Measurements from ENCODE around the gene CEND1. TPM values are rescaled to one million over a fixed set of nuclear protein-coding genes. Genes with fewer than 3 reads are reported as not detected.

The CEND1 gene
- total RNA-seq, 1 experiment from 2014 or later = 0.81 TPM

DNA sequence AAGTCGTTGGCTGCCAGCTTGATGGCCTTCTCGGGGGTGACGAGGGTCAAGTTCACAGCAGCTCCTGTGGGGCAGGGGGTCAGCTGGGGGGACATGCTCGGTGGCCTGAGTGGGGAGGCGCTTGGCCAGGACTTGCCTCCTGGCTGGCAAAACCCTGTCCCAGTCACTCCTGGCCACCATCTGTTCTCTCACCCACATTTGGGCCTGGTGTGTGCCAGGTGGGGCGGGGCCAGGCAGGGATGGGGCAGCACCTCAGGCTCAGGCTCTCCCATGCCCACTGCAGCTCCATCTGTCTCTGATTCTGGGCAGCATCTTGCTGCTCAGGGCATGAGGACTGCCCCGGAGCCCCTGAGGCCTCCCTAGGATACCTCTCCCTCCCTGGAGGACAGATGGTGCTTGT, 3.7 kb upstream of the CEND1 start:
- no peak overlapping the region for H3K27ac Mint-ChIP-seq
- Histone ChIP-seq H3K4me1 (ENCODE audit: insufficient read depth, low read length) (no peaks in the 10 kb centered on the region; the same call in 1 of the 2 replicates), H3K27ac (ENCODE audit: insufficient read length, low read depth, low read length) (no peak overlapping the region)

More for the DNA sequence above, 3.7 kb upstream of the CEND1 start:
- Mint-ChIP-seq H3K27me3 (ENCODE audit: low read depth) (no peaks in the 10 kb centered on the region), H3K4me3 (no peak overlapping the region), H3K36me3 (ENCODE audit: insufficient read depth in 1 of 3, low read depth in 3 of 3) (peaks cover 0 to 16% (median 3%) of the 10 kb centered on the region in 3 experiments; a peak in 2 of 7 replicates), H3K4me1 (peaks cover 16 to 36% of the 10 kb centered on the region in 2 experiments), H3K9me3 (no peaks in the 10 kb centered on the region)
- no peak overlapping the region for H2BK12ac ChIP-seq (ENCODE audit: insufficient read length, low read depth, low read length)
- H3K4ac ChIP-seq (ENCODE audit: low read depth, low read length) = no peak overlapping the region
- H3K4me2 ChIP-seq (ENCODE audit: insufficient read depth, insufficient read length, low read length) = no peak overlapping the region
- H2AK5ac ChIP-seq (ENCODE audit: insufficient read length, low read length) = no peak overlapping the region
- no CpG with 5 or more reads among the region's 7 CpGs for WGBS (ENCODE audit: extremely low coverage, insufficient read length, low lambda C conversion rate)
- no peak overlapping the region for H4K5ac ChIP-seq (ENCODE audit: insufficient read length, low read depth, low read length)
- no peak overlapping the region for H2BK20ac ChIP-seq (ENCODE audit: low read depth, low read length, poor library complexity, severe bottlenecking)
- H3K14ac ChIP-seq (ENCODE audit: insufficient read depth, low read length) = no peak overlapping the region
- H3K23me2 ChIP-seq (ENCODE audit: insufficient read length, low read depth, low read length, poor library complexity, severe bottlenecking) = peaks cover 12% of the 10 kb centered on the region
- H3K18ac ChIP-seq (ENCODE audit: insufficient read length, low read depth, low read length) = no peak overlapping the region
- no peak overlapping the region for H2BK120ac ChIP-seq (ENCODE audit: low read depth, low read length, poor library complexity, severe bottlenecking)
- H3K9me3 ChIP-seq (ENCODE audit: control insufficient read depth, low read depth, low read length) = no peaks in the 10 kb centered on the region
- no peak for DNase-seq
- TF ChIP-seq, protein P1, sequence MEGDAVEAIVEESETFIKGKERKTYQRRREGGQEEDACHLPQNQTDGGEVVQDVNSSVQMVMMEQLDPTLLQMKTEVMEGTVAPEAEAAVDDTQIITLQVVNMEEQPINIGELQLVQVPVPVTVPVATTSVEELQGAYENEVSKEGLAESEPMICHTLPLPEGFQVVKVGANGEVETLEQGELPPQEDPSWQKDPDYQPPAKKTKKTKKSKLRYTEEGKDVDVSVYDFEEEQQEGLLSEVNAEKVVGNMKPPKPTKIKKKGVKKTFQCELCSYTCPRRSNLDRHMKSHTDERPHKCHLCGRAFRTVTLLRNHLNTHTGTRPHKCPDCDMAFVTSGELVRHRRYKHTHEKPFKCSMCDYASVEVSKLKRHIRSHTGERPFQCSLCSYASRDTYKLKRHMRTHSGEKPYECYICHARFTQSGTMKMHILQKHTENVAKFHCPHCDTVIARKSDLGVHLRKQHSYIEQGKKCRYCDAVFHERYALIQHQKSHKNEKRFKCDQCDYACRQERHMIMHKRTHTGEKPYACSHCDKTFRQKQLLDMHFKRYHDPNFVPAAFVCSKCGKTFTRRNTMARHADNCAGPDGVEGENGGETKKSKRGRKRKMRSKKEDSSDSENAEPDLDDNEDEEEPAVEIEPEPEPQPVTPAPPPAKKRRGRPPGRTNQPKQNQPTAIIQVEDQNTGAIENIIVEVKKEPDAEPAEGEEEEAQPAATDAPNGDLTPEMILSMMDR (conservative IDR thresholded peaks at IDR 0.05) = no peak
- H4K8ac ChIP-seq (replicated peaks; ENCODE audit: insufficient read length, low read depth, low read length) = no peak overlapping the region
- H3T11ph ChIP-seq (ENCODE audit: low read length) = no peak overlapping the region
- H3K79me1 ChIP-seq (ENCODE audit: insufficient read depth, low read depth, low read length, poor library complexity, severe bottlenecking) = no peaks in the 10 kb centered on the region
- no peak overlapping the region for H4K91ac ChIP-seq (ENCODE audit: insufficient read length, low read depth, low read length)
- H3K27me3 ChIP-seq (ENCODE audit: insufficient read depth, low read length) = no peaks in the 10 kb centered on the region
- no peak overlapping the region for H3K23ac ChIP-seq (ENCODE audit: insufficient read length, low read depth, low read length)
- H3K56ac ChIP-seq (ENCODE audit: insufficient read length, low read depth, low read length) = no peak overlapping the region
- H3K9ac ChIP-seq (ENCODE audit: extremely low read depth, insufficient read length, low read length) = no peak overlapping the region
- no peak overlapping the region for H2BK5ac ChIP-seq (ENCODE audit: insufficient read length, low read length)
- H2AFZ ChIP-seq (ENCODE audit: low read length) = no peak overlapping the region
- H4K20me1 ChIP-seq (ENCODE audit: control insufficient read depth, insufficient read depth, insufficient read length) = peaks cover 2% of the 10 kb centered on the region
- H3K79me2 ChIP-seq (ENCODE audit: insufficient read depth, low read length) = no peaks in the 10 kb centered on the region
- H2BK15ac ChIP-seq (ENCODE audit: low read depth, low read length) = no peak overlapping the region

Measured in H9 (cell line).